MM.1S (cell line): ENCODE results near the gene ULK2.

ENCODE experiments used
- CTCF ChIP-seq: fragments of 300-600 bp; sonication (generic); IDR thresholded peaks from 2 replicates; pipeline ENCODE4 v1.5.1; 2016; ENCODE audit warnings: antibody characterized with exemption, low read length, mixed read lengths
- EZH2phosphoT487 ChIP-seq: fragments of 300-600 bp; sonication (generic); IDR thresholded peaks from 2 replicates; pipeline ENCODE4 v1.6.1; 2018; ENCODE audit warnings: antibody characterized with exemption, low read length

- TF ChIP-seq CTCF: no peak
- no peak for TF ChIP-seq EZH2phosphoT487
Observed at GRCh38 chr17:19769946-19770652, 97.6 kb downstream of the ULK2 start.
